ENCODE data around the gene KANSL1. TPM values are rescaled to one million over a fixed set of nuclear protein-coding genes. Genes with fewer than 3 reads are reported as not detected.
"Not testable (repeated sequence)": the region's sequence is repeated elsewhere in the genome, so short reads cannot be mapped to it uniquely, and the experiment has no call there.

The KANSL1 gene
- total RNA-seq, 2 experiments from 2014 or later = 99.5 to 105 TPM

GRCh38 chr17:46008591-46008990, 184.6 kb downstream of the KANSL1 start:
- CTCF ChIA-PET = no interaction called here
- POLR2A ChIA-PET = no interaction called here
- Mint-ChIP-seq H3K4me1 (peaks cover under 1% of the 10 kb centered on the region), H3K36me3 (ENCODE audit: low read depth) (no peaks in the 10 kb centered on the region), H3K4me3 (no peak overlapping the region), H3K9me3 (no peaks in the 10 kb centered on the region), H3K27ac (no peak overlapping the region), H3K27me3 (peaks cover 5% of the 10 kb centered on the region)
- no peak for DNase-seq

DNA sequence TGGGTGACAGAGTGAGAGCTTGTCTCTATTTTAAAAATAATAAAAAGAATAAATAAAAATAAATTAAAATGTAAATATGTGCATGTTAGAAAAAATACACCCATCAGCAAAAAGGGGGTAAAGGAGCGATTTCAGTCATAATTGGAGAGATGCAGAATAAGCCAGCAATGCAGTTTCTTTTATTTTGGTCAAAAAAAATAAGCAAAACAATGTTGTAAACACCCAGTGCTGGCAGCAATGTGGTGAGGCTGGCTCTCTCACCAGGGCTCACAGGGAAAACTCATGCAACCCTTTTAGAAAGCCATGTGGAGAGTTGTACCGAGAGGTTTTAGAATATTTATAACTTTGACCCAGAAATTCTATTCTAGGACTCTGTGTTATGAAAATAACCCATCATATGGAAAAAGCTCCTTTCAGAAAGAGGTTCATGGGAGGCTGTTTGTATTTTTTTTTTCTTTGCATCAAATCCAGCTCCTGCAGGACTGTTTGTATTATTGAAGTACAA, 185.7 kb downstream of the KANSL1 start:
- Mint-ChIP-seq H3K36me3 (ENCODE audit: low read depth) (no peaks in the 10 kb centered on the region), H3K27me3 (peaks cover 5% of the 10 kb centered on the region), H3K4me1 (peaks cover 2% of the 10 kb centered on the region), H3K27ac (no peak overlapping the region), H3K4me3 (no peak overlapping the region), H3K9me3 (no peaks in the 10 kb centered on the region)
- DNase-seq = no peak
- POLR2A ChIA-PET = no interaction called here
- CTCF ChIA-PET = interaction anchor here (0.6 to 1.3 kb wide), 2 partner anchors 179 to 204 kb away, joined by 3 read pairs; no protein-coding TSS in a partner anchor

DNA sequence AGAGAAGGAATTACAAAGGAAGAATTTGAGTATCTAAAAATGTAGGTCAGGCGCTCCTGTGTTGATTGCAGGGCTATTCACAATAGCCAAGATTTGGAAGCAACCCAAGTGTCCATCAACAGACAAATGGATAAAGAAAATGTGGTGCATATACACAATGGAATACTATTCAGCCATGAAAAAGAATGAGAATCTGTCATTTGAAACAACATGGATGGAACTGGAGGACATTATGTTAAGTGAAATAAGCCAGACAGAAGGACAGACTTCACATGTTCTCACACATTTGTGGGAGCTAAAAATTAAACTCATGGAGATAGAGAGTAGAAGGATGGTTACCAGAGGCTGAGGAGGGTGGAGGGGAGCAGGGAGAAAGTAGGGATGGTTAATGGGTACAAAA, 187.1 kb downstream of the KANSL1 start:
- DNase-seq; H3K27me3 Mint-ChIP-seq; H3K27ac Mint-ChIP-seq; H3K9me3 Mint-ChIP-seq; H3K4me1 Mint-ChIP-seq; H3K4me3 Mint-ChIP-seq; H3K36me3 Mint-ChIP-seq (ENCODE audit: low read depth); POLR2A ChIA-PET: not testable (repeated sequence)
- CTCF ChIA-PET = interaction anchor here (1.3 to 6.6 kb wide), 2 partner anchors 180 to 207 kb away, joined by 3 to 38 read pairs; no protein-coding TSS in a partner anchor

GRCh38 chr17:46003907-46004748, 189.1 kb downstream of the KANSL1 start:
- Mint-ChIP-seq H3K4me3 (no peak overlapping the region), H3K9me3 (no peaks in the 10 kb centered on the region), H3K36me3 (ENCODE audit: low read depth) (no peaks in the 10 kb centered on the region), H3K27ac (no peak overlapping the region), H3K27me3 (peaks cover 5% of the 10 kb centered on the region), H3K4me1 (peaks cover 2% of the 10 kb centered on the region)
- ChIA-PET POLR2A (interaction anchor here (0.7 to 1.4 kb wide), 3 partner anchors 15 to 189 kb away, joined by 3 to 5 read pairs (median 4); partner anchors contain the start of gene KANSL1), CTCF (interaction anchor here (0.6 to 6.6 kb wide), 8 partner anchors 14 to 281 kb away, joined by 3 to 38 read pairs (median 4); no protein-coding TSS in a partner anchor)
- no peak for DNase-seq

GRCh38 chr17:46002973-46003316, 190.3 kb downstream of the KANSL1 start:
- Mint-ChIP-seq H3K36me3 (ENCODE audit: low read depth) (no peaks in the 10 kb centered on the region), H3K4me1 (peaks cover 2% of the 10 kb centered on the region), H3K27me3 (peaks cover 5% of the 10 kb centered on the region), H3K9me3 (no peaks in the 10 kb centered on the region), H3K4me3 (no peak overlapping the region), H3K27ac (no peak overlapping the region)
- POLR2A ChIA-PET = interaction anchor here (1.4 kb wide), 1 partner anchor 190 kb away, joined by 5 read pairs; the partner anchor contains the start of gene KANSL1
- CTCF ChIA-PET = interaction anchor here (0.8 to 6.6 kb wide), 10 partner anchors 16 to 282 kb away, joined by 3 to 38 read pairs (median 4); no protein-coding TSS in a partner anchor
- no peak for DNase-seq

DNA sequence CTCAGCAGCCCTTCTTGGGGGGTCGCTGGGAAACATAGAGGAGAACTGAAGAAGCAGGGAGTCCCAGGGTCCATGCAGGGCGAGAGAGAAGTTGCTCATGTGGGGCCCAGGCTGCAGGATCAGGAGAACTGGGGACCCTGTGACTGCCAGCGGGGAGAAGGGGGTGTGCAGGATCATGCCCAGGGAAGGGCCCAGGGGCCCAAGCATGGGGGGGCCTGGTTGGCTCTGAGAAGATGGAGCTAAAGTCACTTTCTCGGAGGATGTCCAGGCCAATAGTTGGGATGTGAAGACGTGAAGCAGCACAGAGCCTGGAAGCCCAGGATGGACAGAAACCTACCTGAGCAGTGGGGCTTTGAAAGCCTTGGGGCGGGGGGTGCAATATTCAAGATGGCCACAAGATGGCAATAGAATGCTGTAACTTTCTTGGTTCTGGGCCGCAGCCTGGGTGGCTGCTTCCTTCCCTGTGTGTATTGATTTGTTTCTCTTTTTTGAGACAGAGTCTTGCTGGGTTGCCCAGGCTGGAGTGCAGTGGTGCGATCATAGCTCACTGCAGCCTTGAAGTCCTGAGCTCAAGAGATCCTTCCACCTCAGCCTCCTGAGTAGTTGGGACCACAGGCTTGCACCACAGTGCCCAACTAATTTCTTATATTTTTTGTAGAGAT, 190.8 kb downstream of the KANSL1 start:
- H3K4me1 Mint-ChIP-seq = peaks cover 2% of the 10 kb centered on the region
- no peaks in the 10 kb centered on the region for H3K36me3 Mint-ChIP-seq (ENCODE audit: low read depth)
- no peak overlapping the region for H3K4me3 Mint-ChIP-seq
- CTCF ChIA-PET = interaction anchor here (0.8 to 6.6 kb wide), 11 partner anchors 12 to 283 kb away, joined by 3 to 38 read pairs (median 5); no protein-coding TSS in a partner anchor
- H3K27me3 Mint-ChIP-seq = peaks cover 5% of the 10 kb centered on the region
- H3K27ac Mint-ChIP-seq = no peak overlapping the region
- POLR2A ChIA-PET = no interaction called here
- no peaks in the 10 kb centered on the region for H3K9me3 Mint-ChIP-seq
- peak; percentile 80 for DNase-seq

- Mint-ChIP-seq H3K36me3 (ENCODE audit: low read depth) (no peaks in the 10 kb centered on the region), H3K27me3 (peaks cover 5% of the 10 kb centered on the region), H3K27ac (no peak overlapping the region), H3K4me1 (peaks cover 2% of the 10 kb centered on the region), H3K9me3 (no peaks in the 10 kb centered on the region), H3K4me3 (no peak overlapping the region)
- DNase-seq = no peak
- POLR2A ChIA-PET = no interaction called here
- CTCF ChIA-PET = interaction anchor here (0.8 to 6.6 kb wide), 12 partner anchors 11 to 213 kb away, joined by 3 to 38 read pairs (median 5); no protein-coding TSS in a partner anchor
Observed at GRCh38 chr17:46001390-46002310, 191.6 kb downstream of the KANSL1 start.

- Mint-ChIP-seq H3K36me3 (ENCODE audit: low read depth) (no peaks in the 10 kb centered on the region), H3K27me3 (peaks cover under 1% of the 10 kb centered on the region), H3K4me1 (peaks cover 2% of the 10 kb centered on the region), H3K4me3 (no peak overlapping the region), H3K27ac (no peak overlapping the region), H3K9me3 (no peaks in the 10 kb centered on the region)
- DNase-seq = no peak
- CTCF ChIA-PET = interaction anchor here (0.8 to 6.6 kb wide), 6 partner anchors 10 to 212 kb away, joined by 3 to 38 read pairs (median 6); no protein-coding TSS in a partner anchor
- POLR2A ChIA-PET = no interaction called here
Observed at GRCh38 chr17:46000757-46001156, 192.5 kb downstream of the KANSL1 start.

DNA sequence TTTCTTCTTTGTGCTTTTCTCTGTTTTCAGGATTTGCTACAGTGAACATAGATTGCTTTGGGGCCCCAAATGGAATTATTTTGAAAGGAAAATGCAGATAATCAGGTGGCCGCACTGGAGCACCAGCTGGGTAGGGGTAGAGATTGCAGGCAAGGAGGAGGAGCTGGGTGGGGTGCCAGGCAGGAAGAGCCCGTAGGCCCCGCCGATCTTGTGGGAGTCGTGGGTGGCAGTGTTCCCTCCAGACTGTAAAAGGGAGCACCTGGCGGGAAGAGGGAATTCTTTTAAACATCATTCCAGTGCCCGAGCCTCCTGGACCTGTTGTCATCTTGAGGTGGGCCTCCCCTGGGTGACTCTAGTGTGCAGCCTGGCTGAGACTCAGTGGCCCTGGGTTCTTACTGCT, 192.9 kb downstream of the KANSL1 start:
- Mint-ChIP-seq H3K27ac (no peak overlapping the region), H3K36me3 (ENCODE audit: low read depth) (no peaks in the 10 kb centered on the region), H3K4me3 (no peak overlapping the region), H3K4me1 (peaks cover 2% of the 10 kb centered on the region), H3K9me3 (no peaks in the 10 kb centered on the region), H3K27me3 (no peaks in the 10 kb centered on the region)
- CTCF ChIA-PET = interaction anchor here (1.5 to 6.6 kb wide), 4 partner anchors 9 to 212 kb away, joined by 3 to 38 read pairs (median 11); no protein-coding TSS in a partner anchor
- POLR2A ChIA-PET = no interaction called here
- no peak for DNase-seq

GRCh38 chr17:45999900-46000290, 193.3 kb downstream of the KANSL1 start:
- no peak overlapping the region for H3K27ac Mint-ChIP-seq
- CTCF ChIA-PET = no interaction called here
- H3K4me3 Mint-ChIP-seq = no peak overlapping the region

GRCh38 chr17:45998987-45999899, 194.0 kb downstream of the KANSL1 start, which contains the start of gene STH:
STH (plus strand) TSS chr17:45999250; CDS start chr17:45999280, 30 bp downstream.
- H3K4me1 Mint-ChIP-seq = peaks cover 2% of the 10 kb centered on the region
- H3K27me3 Mint-ChIP-seq = no peaks in the 10 kb centered on the region
- no peaks in the 10 kb centered on the region for H3K36me3 Mint-ChIP-seq (ENCODE audit: low read depth)
- ChIA-PET POLR2A (no interaction called here), CTCF (no interaction called here)
- H3K27ac Mint-ChIP-seq = no peak within 1 kb of the TSS
- DNase-seq = no peak
- no peaks in the 10 kb centered on the region for H3K9me3 Mint-ChIP-seq
- H3K4me3 Mint-ChIP-seq = no peak within 1 kb of the TSS

More at GRCh38 chr17:45999900-46000290, 193.3 kb downstream of the KANSL1 start:
- POLR2A ChIA-PET = no interaction called here
- peaks cover 2% of the 10 kb centered on the region for H3K4me1 Mint-ChIP-seq
- H3K27me3 Mint-ChIP-seq = no peaks in the 10 kb centered on the region
- H3K9me3 Mint-ChIP-seq = no peaks in the 10 kb centered on the region
- DNase-seq = no peak
- H3K36me3 Mint-ChIP-seq (ENCODE audit: low read depth) = no peaks in the 10 kb centered on the region
